Activated B cell treated with CpG ODN at 0.5 μM for 24 hours (primary cell): ENCODE measurements around the gene CTNNAL1. TPM values are rescaled to one million over a fixed set of nuclear protein-coding genes. Genes with fewer than 3 reads are reported as not detected.
A peak's percentile ranks its signal among the peaks of the same experiment; 100 is the strongest.

Source experiments
- ATAC-seq: fragments of 200-7000 bp; cut with Tn5 transposase; one replicate; pipeline ENCODE4 v1.10.0; 2021; ENCODE audit warnings: low read depth, mild to moderate bottlenecking, moderate library complexity
- CTCF ChIA-PET: fragments of 350-600 bp; sonication (Branson Sonifier 250); formaldehyde crosslinking; loops from one replicate; lab custom pipeline; 2021; ENCODE audit warnings: antibody characterized with exemption; lab: Charles Lee
- POLR2A ChIA-PET: fragments of 350-600 bp; sonication (Branson Sonifier 250); formaldehyde crosslinking; loops from one replicate; lab custom pipeline; 2021; ENCODE audit warnings: antibody characterized with exemption; lab: Charles Lee
- DNase-seq: peaks from one replicate; pipeline ENCODE4 v3.0.0; 2022
- H3K27ac Mint-ChIP-seq: one replicate; pipeline ENCODE4 v1.8.0; 2020; ENCODE audit warnings: mixed read lengths
- H3K27me3 Mint-ChIP-seq: one replicate; pipeline ENCODE4 v1.8.0; 2021; ENCODE audit warnings: mixed read lengths
- H3K36me3 Mint-ChIP-seq: one replicate; pipeline ENCODE4 v1.8.0; 2021; ENCODE audit warnings: low read depth, mixed read lengths
- H3K4me1 Mint-ChIP-seq: one replicate; pipeline ENCODE4 v1.8.0; 2021; ENCODE audit warnings: mixed read lengths
- H3K4me3 Mint-ChIP-seq: one replicate; pipeline ENCODE4 v1.8.0; 2020; ENCODE audit warnings: mild to moderate bottlenecking, mixed read lengths
- H3K9me3 Mint-ChIP-seq: one replicate; pipeline ENCODE4 v1.8.0; 2020; ENCODE audit warnings: mixed read lengths
- intact Hi-C: fragments of 100-400 bp; cut with micrococcal nuclease; formaldehyde crosslinking; loops from one replicate; pipeline ENCODE4 v1.15.1; 2024
- total RNA-seq: library from RNA; stranded (reverse); gene quantifications from 2 replicates; pipeline ENCODE4 v1.2.3, GENCODE V29; 2022
- TF ChIP-seq, protein P1 (sequence below): fragments of 200-600 bp; IDR thresholded peaks from one replicate; pipeline ENCODE4 v1.8.0; 2022; ENCODE audit warnings: antibody characterized with exemption, mild to moderate bottlenecking

The CTNNAL1 gene
- total RNA-seq, 1 donor from 2014 or later, result 1.9 TPM

DNA sequence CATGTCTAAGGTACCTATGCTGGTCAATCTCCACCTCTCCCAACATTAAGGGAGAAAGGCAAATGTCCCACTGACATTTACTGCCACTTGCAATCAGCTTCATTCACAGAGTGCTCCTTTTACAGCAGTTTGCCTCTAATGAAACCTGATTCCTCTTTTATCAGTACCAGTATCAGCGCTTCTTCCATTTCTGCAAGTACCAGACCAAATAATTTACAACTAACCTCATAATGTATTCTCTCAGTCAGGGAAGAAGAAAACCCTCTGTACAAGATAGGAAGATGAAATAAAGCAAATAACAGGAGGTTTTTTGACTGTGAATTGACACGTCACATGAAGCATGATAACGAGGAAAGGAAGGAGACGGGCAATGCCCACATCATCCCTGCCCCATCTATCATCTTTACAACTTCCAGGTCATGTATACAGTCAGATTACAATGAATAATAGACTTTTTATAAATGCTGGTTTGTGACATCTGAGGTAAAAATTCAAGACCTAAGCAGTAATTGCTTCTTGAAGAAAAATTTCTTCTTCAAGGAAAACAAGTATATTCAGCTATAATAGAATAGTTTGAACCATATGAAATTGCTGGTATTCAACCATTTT is 57.2 kb downstream of the CTNNAL1 start:
- Mint-ChIP-seq H3K9me3 (no peaks in the 10 kb centered on the region), H3K27ac (no peak overlapping the region), H3K36me3 (no peaks in the 10 kb centered on the region), H3K4me1 (no peaks in the 10 kb centered on the region), H3K4me3 (no peak overlapping the region), H3K27me3 (no peaks in the 10 kb centered on the region)
- TF ChIP-seq, protein P1, sequence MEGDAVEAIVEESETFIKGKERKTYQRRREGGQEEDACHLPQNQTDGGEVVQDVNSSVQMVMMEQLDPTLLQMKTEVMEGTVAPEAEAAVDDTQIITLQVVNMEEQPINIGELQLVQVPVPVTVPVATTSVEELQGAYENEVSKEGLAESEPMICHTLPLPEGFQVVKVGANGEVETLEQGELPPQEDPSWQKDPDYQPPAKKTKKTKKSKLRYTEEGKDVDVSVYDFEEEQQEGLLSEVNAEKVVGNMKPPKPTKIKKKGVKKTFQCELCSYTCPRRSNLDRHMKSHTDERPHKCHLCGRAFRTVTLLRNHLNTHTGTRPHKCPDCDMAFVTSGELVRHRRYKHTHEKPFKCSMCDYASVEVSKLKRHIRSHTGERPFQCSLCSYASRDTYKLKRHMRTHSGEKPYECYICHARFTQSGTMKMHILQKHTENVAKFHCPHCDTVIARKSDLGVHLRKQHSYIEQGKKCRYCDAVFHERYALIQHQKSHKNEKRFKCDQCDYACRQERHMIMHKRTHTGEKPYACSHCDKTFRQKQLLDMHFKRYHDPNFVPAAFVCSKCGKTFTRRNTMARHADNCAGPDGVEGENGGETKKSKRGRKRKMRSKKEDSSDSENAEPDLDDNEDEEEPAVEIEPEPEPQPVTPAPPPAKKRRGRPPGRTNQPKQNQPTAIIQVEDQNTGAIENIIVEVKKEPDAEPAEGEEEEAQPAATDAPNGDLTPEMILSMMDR, result no peak
- intact Hi-C loops, result loop anchor here (10.0 kb wide), 1 partner anchor 181 kb away; no protein-coding TSS in a partner anchor
- POLR2A ChIA-PET, result no interaction called here
- DNase-seq, result no peak
- CTCF ChIA-PET, result no interaction called here
- no peak for ATAC-seq

DNA sequence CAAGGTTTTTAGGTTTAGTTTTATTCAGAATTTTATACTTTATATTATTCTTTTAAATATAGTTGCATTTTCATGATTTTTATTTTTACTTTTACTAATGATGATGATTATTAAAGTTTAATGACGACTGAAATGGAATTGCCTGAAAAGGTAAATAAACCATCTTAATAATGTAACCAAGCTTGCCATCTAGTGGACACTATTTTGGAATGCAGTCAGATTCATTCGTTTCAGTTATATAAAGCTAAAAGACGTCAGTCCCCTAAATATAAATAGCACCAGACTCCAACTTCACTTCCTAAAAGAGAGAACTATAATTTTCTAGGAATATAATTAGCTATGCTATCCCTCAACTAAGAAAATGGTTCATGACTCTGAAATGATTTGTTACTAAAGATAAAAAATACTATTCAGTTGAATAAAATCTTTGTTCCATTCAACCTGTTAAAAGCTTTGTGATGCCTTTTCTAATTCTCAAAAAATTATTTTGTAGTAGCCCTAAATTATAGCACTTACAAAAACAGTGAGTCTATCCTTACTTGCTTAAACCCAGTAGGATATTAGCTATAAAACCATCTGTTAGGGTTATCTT is 59.2 kb downstream of the CTNNAL1 start:
- Mint-ChIP-seq H3K9me3 (no peaks in the 10 kb centered on the region), H3K27ac (no peak overlapping the region), H3K36me3 (no peaks in the 10 kb centered on the region), H3K4me3 (no peak overlapping the region), H3K27me3 (no peaks in the 10 kb centered on the region), H3K4me1 (no peaks in the 10 kb centered on the region)
- DNase-seq (no peak), ATAC-seq (no peak)
- CTCF ChIA-PET, result interaction anchor here (0.6 to 1.6 kb wide), 9 partner anchors 8 to 1498 kb away, joined by 3 to 7 read pairs (median 5); no protein-coding TSS in a partner anchor
- TF ChIP-seq, protein P1, result peak; percentile 41
- POLR2A ChIA-PET, result interaction anchor here (0.5 to 0.6 kb wide), 2 partner anchors 21 to 497 kb away, joined by 4 to 5 read pairs; no protein-coding TSS in a partner anchor
- intact Hi-C loops, result loop anchor here (1.0 to 10.0 kb wide), 4 partner anchors 20 to 1487 kb away; partner anchors contain the start of genes ABITRAM and ELP1

DNA sequence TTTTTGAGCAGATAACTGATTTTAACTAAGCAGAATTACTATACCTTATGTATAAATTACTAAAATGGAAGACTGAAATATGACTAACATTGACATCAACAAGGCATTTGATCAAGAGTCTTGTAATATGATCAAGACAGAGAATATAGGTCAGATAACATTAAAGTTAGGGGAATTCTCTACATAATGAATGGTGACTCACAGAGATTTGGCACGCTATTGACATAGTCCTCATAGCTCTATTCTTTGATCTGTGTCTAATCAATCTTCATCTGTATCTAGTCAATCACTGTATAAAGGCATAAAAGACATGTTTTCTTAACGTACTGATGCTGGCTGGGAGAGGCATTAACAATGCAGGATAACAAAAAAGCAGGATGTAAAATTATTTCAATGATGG is 61.7 kb downstream of the CTNNAL1 start:
- no peaks in the 10 kb centered on the region for H3K36me3 Mint-ChIP-seq
- no peaks in the 10 kb centered on the region for H3K4me1 Mint-ChIP-seq
- intact Hi-C loops, result loop anchor here (5.0 to 10.0 kb wide), 3 partner anchors 177 to 1484 kb away; no protein-coding TSS in a partner anchor
- no peak for DNase-seq
- H3K27ac Mint-ChIP-seq, result no peak overlapping the region
- ATAC-seq, result no peak
- POLR2A ChIA-PET, result no interaction called here
- TF ChIP-seq, protein P1, result no peak
- no peak overlapping the region for H3K4me3 Mint-ChIP-seq
- no peaks in the 10 kb centered on the region for H3K27me3 Mint-ChIP-seq
- H3K9me3 Mint-ChIP-seq, result no peaks in the 10 kb centered on the region
- CTCF ChIA-PET, result interaction anchor here (0.7 kb wide), 1 partner anchor 11 kb away, joined by 3 read pairs; no protein-coding TSS in a partner anchor

DNA sequence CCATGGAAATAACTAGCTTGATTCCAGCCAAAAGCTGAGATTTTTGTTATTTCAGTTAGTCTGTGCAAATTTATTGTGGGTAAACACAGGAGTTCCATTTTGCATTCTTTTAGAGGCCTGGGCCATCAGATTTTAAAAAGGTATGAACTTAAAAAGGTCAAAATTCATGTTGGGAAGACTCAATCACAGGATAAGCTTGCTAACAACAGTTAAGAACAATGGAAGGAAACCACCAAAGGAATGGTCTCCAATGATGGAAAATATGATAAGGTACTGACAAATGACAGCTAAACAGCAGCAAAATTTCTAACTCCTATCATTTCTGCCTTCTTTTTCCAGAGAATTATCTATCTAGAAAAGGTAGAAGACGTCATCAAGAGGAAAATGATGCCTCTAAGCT is 63.1 kb downstream of the CTNNAL1 start:
- no peaks in the 10 kb centered on the region for H3K9me3 Mint-ChIP-seq
- no peaks in the 10 kb centered on the region for H3K36me3 Mint-ChIP-seq
- H3K4me3 Mint-ChIP-seq, result no peak overlapping the region
- ChIA-PET POLR2A (interaction anchor here (0.7 kb wide), 1 partner anchor 1267 kb away, joined by 3 read pairs; no protein-coding TSS in a partner anchor), CTCF (no interaction called here)
- no peak overlapping the region for H3K27ac Mint-ChIP-seq
- no peaks in the 10 kb centered on the region for H3K4me1 Mint-ChIP-seq
- H3K27me3 Mint-ChIP-seq, result no peaks in the 10 kb centered on the region
- TF ChIP-seq, protein P1, result no peak
- DNase-seq, result no peak
- no peak for ATAC-seq
- intact Hi-C loops, result loop anchor here (5.0 to 10.0 kb wide), 3 partner anchors 175 to 1483 kb away; no protein-coding TSS in a partner anchor

DNA sequence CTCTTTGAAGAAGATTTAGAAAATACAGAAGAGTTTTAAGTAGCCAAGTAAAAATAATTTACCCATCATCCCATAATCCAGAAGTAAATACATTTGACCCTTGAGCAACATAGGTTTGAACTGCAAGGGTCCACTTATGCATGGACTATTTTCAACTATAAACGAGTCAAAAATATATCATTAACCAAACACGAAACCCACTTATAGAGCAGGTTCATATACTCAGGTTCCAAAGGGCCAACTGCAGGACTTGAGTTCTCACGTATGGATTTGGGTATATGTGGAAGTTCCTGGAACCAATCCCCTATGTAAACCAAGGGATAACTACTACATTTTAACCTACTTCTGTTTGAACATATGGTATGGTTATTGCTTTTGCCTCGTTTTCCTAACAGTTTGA is 73.3 kb downstream of the CTNNAL1 start:
- no peak for DNase-seq
- Mint-ChIP-seq H3K27me3 (no peaks in the 10 kb centered on the region), H3K27ac (no peak overlapping the region), H3K36me3 (peaks cover 10% of the 10 kb centered on the region), H3K4me1 (peaks cover 5% of the 10 kb centered on the region), H3K9me3 (no peaks in the 10 kb centered on the region), H3K4me3 (no peak overlapping the region)
- TF ChIP-seq, protein P1, result no peak
- ChIA-PET POLR2A (no interaction called here), CTCF (no interaction called here)
- intact Hi-C loops, result no loop called here
- ATAC-seq, result no peak
